ENCODE measurements around the gene LYPD5. TPM values are rescaled to one million over a fixed set of nuclear protein-coding genes. Genes with fewer than 3 reads are reported as not detected.

Gene LYPD5
- total and polyA plus RNA-seq, 2 of the 8 experiments (the other 6 are each of a cell fraction or from before 2014, with no cell fraction given): 0.74 to 4.3 TPM

DNA sequence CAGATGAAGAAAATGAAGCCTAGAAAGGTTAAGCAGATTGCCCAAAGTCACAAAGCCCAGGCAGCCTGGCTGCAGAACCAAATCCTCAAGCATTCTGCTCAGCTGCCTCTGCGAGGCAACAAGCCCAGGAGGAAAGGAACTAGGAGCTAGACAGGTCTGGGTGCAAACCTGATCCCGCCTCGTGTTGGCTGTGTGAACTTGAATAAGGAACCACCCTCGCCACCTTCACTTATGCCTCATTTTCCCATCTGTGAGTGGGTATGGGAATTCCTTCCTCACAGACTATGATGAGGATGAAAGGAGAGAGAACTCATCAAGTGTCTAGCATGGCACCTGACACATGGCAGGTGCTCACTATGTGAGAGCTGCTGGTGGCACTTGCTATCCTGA lies 54.0 kb downstream of the LYPD5 start:
- whole genome bisulfite sequencing, 2 experiments (ENCODE audit: extremely low coverage in 1 of 2, insufficient coverage in 1 of 2, insufficient read length in 1 of 2, insufficient replicate concordance in 2 of 2, low coverage in 1 of 2, low lambda C conversion rate in 2 of 2, missing lambda C conversion rate in 1 of 2): 90% methylated on average over 4 of the region's 4 CpGs; no CpG with 5 or more reads in 1 of the 2 experiments
- no peak overlapping the region for H3K4me2 ChIP-seq (ENCODE audit: insufficient read depth in 1 of 2, low read depth in 2 of 2, low read length in 2 of 2)
- ChIA-PET POLR2A (ENCODE audit: partially characterized antibody) (no interaction called here), CTCF (ENCODE audit: partially characterized antibody) (interaction anchor here (30.4 kb wide), 1 partner anchor 31 kb away, joined by 703 read pairs; the partner anchor contains the start of gene KCNN4)
- no peaks in the 10 kb centered on the region for H3K4me1 ChIP-seq (replicated peaks in 1 of 4; ENCODE audit: control insufficient read depth in 3 of 4, insufficient read depth in 4 of 4, low read length in 3 of 4)
- H3K9ac ChIP-seq (replicated peaks in 1 of 4; ENCODE audit: extremely low read depth in 1 of 4, low read depth in 3 of 4, low read length in 3 of 4): no peak overlapping the region
- FAIRE-seq (no peak), DNase-seq (ENCODE audit: low read depth in 1 of 2, low spot score in 2 of 2) (no peak)
- no peak overlapping the region for H4K8ac ChIP-seq (ENCODE audit: extremely low read depth, insufficient read depth, low read length)
- peaks cover 20 to 44% (median 32%) of the 10 kb centered on the region in 4 experiments for H3K36me3 ChIP-seq (ENCODE audit: control insufficient read depth in 2 of 4, insufficient read depth in 4 of 4, low read length in 3 of 4)
- no peak overlapping the region for H3K4ac ChIP-seq (replicated peaks; ENCODE audit: insufficient read length, low read depth, low read length)
- no peak overlapping the region for H4K5ac ChIP-seq (ENCODE audit: insufficient read length, low read depth, low read length)
- no peaks in the 10 kb centered on the region for H4K20me1 ChIP-seq (replicated peaks in 1 of 2; ENCODE audit: control insufficient read depth in 1 of 2, insufficient read depth in 2 of 2, low read length in 2 of 2)
- H2BK5ac ChIP-seq (ENCODE audit: low read depth, low read length): no peak overlapping the region
- peaks cover 3% of the 10 kb centered on the region; the same call in 1 of the 2 replicates for H3K79me1 ChIP-seq (ENCODE audit: low read depth, low read length)
- no peak overlapping the region for H3K56ac ChIP-seq (replicated peaks; ENCODE audit: insufficient read length, low read depth, low read length)
- H3K14ac ChIP-seq (ENCODE audit: insufficient read length): no peak overlapping the region
- H3K9me3 ChIP-seq (ENCODE audit: insufficient read depth in 2 of 2, low read depth in 1 of 2, low read length in 1 of 2): no peaks in the 10 kb centered on the region
- no peak overlapping the region for H3K4me3 ChIP-seq (ENCODE audit: extremely low read depth in 1 of 4, insufficient read depth in 2 of 4, low read depth in 3 of 4, low read length in 4 of 4)
- no peaks in the 10 kb centered on the region for H3K27me3 ChIP-seq (replicated peaks in 1 of 4; ENCODE audit: control insufficient read depth in 3 of 4, extremely low read depth in 1 of 4, insufficient read depth in 3 of 4, low read length in 3 of 4)
- no peak overlapping the region for H2BK20ac ChIP-seq (ENCODE audit: low read length)
- no peak overlapping the region for H3K18ac ChIP-seq (ENCODE audit: extremely low read depth, low read length)
- H2BK12ac ChIP-seq (ENCODE audit: low read depth, low read length): no peak overlapping the region
- no peak overlapping the region for H3K27ac ChIP-seq (ENCODE audit: low read depth, low read length)
- no peak overlapping the region for H2BK15ac ChIP-seq (ENCODE audit: low read length)
- TF ChIP-seq BACH1 (IDR thresholded peaks at IDR 0.05; ENCODE audit: low read length) (no peak), RBBP5 (IDR thresholded peaks at IDR 0.05; ENCODE audit: borderline replicate concordance, low read depth, low read length) (no peak), TEAD4 (IDR thresholded peaks at IDR 0.05; ENCODE audit: low read depth, low read length) (no peak), GABPA (IDR thresholded peaks at IDR 0.05; ENCODE audit: borderline replicate concordance, insufficient read depth, low read length) (no peak), FOSL1 (IDR thresholded peaks at IDR 0.05; ENCODE audit: insufficient read depth, low read depth, low read length) (no peak), RXRA (IDR thresholded peaks at IDR 0.05; ENCODE audit: insufficient read depth, low read depth, low read length) (no peak), POU5F1 (IDR thresholded peaks at IDR 0.05; ENCODE audit: low read depth, low read length) (no peak), KDM1A (IDR thresholded peaks at IDR 0.05; ENCODE audit: borderline replicate concordance, low read length) (no peak), YY1 (IDR thresholded peaks at IDR 0.05; ENCODE audit: low read depth, low read length) (no peak), CEBPB (IDR thresholded peaks at IDR 0.05; ENCODE audit: low read depth, low read length) (no peak), CTBP2 (IDR thresholded peaks at IDR 0.05; ENCODE audit: borderline replicate concordance, insufficient read depth, insufficient read length, low read length) (no peak), CBX5 (IDR thresholded peaks at IDR 0.05; ENCODE audit: low read depth, low read length) (no peak)
- peaks cover 0 to 13% of the 10 kb centered on the region in 2 experiments; a peak in 1 of 4 replicates for H3K79me2 ChIP-seq (ENCODE audit: control insufficient read depth in 1 of 2, insufficient read depth in 2 of 2, low read length in 2 of 2)
- no peak overlapping the region for H2BK120ac ChIP-seq (replicated peaks; ENCODE audit: low read depth, low read length)
- H3K23ac ChIP-seq (ENCODE audit: insufficient read length): no peak overlapping the region
- H4K91ac ChIP-seq (replicated peaks; ENCODE audit: insufficient read length, low read length): no peak overlapping the region
- H3K23me2 ChIP-seq (ENCODE audit: low read depth, low read length): no peaks in the 10 kb centered on the region; the same call in 1 of the 2 replicates
- no peak overlapping the region for H2AFZ ChIP-seq (ENCODE audit: low read length)
- no peak overlapping the region for H2AK5ac ChIP-seq (ENCODE audit: low read depth, low read length)
